Left lung (tissue), 10 donors: ENCODE measurements around the gene CCDC91. TPM values are rescaled to one million over a fixed set of nuclear protein-coding genes. Genes with fewer than 3 reads are reported as not detected.

Experiments
- ATAC-seq: fragments of 200-7000 bp; cut with Tn5 transposase; one replicate; pipeline ENCODE4 v1.9.1; 2020; ENCODE audit warnings: moderate library complexity
- DNase-seq, 4 donors: peaks; one replicate each; pipeline ENCODE4 v3.0.0-alpha.2; 2013 to 2020
- H3K27ac ChIP-seq, 2 donors: fragments of 200-600 bp; sonication (generic) in 1 of 2; one replicate each; pipeline versions ENCODE4 v1.5.0 to v1.8.0; 2020 to 2021
- H3K27me3 ChIP-seq, 2 donors: fragments of 200-600 bp; sonication (generic) in 1 of 2; one replicate each; pipeline versions ENCODE4 v1.5.0 to v1.8.0; 2020 to 2021
- H3K36me3 ChIP-seq, 2 donors: fragments of 200-600 bp; sonication (generic) in 1 of 2; one replicate each; pipeline versions ENCODE4 v1.5.0 to v1.8.0; 2020 to 2021
- H3K4me1 ChIP-seq, 2 donors: fragments of 200-600 bp; one replicate each; pipeline ENCODE4 v1.8.0; 2021
- H3K4me3 ChIP-seq, 2 donors: fragments of 200-600 bp; sonication (generic) in 1 of 2; one replicate each; pipeline versions ENCODE4 v1.5.0 to v1.8.0; 2020 to 2021; ENCODE audit warnings: mild to moderate bottlenecking in 1 of 2
- H3K9me3 ChIP-seq, 2 donors: fragments of 200-600 bp; sonication (generic) in 1 of 2; one replicate each; pipeline versions ENCODE4 v1.5.0 to v1.8.0; 2020 to 2021
- intact Hi-C, 2 donors: fragments of 100-400 bp; cut with DNase I; formaldehyde crosslinking; loops; one replicate each; pipeline versions ENCODE4 v1.11.2 to v1.14.2; 2022
- polyA plus RNA-seq, 6 donors: library from polyadenylated mRNA; unstranded; fragments of 120-200 nt; gene quantifications; one replicate each; pipeline ENCODE4 v1.2.1, GENCODE V29; 2013; ENCODE audit not compliant: insufficient read length in 6 of 6
- total RNA-seq, 2 donors: library from RNA; stranded (reverse); fragmentation: NEBNext Ultra II Directional; extraction: Animal tissue kit (Norgen Biotek cat#: 25700); gene quantifications; one replicate each; pipeline ENCODE4 v1.2.1, GENCODE V29; 2021
- TF ChIP-seq, protein P1 (sequence below), 2 donors: fragments of 200-600 bp; sonication (generic) in 1 of 2; IDR thresholded peaks; one replicate each; pipeline versions ENCODE4 v1.5.0 to v1.8.0; 2021; ENCODE audit warnings: antibody characterized with exemption in 2 of 2
- donor health status: DM: no; HTN: yes; CAD: no.
- donor health status: DM: no; HTN: no; CAD: no.

CCDC91 gene
- total and polyA plus RNA-seq, 8 donors: 18.5 to 30.0 (median 26.2) TPM

DNA sequence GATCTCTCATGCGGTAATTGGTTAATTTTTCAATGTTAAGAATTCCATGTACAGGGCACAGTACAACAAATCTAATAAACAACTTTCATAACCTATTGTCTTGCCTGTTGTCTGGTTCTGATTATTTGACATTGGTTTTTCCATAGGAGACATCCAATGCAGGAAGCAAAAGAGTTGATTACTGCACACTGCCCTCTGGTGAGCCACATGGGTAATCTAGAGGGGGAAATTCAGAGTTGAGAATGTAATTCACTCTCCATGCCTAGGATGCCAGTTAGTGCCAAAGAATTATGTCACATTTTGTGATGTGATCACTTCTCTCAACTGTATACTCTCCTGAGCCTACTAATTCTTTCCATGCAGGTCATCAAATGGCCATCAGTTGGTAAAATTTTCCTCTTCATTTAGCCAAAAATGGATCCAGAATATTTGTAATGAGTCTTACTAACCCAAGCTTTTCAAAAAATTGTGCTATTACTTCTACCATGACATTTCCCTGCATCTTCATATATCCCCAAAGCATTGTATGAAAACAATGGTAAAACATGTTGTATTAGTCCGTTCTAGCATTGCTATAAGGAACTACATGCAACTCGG is 17.7 kb upstream of the CCDC91 start:
- Histone ChIP-seq H3K27ac (no peak overlapping the region), H3K9me3 (no peaks in the 10 kb centered on the region), H3K27me3 (no peaks in the 10 kb centered on the region), H3K4me3 (no peak overlapping the region), H3K4me1 (no peaks in the 10 kb centered on the region), H3K36me3 (no peaks in the 10 kb centered on the region)
- ATAC-seq (peak; percentile 75), DNase-seq (peak in 1 of 4 donors; percentile 24)
- intact Hi-C loops: no loop called here
- TF ChIP-seq, protein P1, sequence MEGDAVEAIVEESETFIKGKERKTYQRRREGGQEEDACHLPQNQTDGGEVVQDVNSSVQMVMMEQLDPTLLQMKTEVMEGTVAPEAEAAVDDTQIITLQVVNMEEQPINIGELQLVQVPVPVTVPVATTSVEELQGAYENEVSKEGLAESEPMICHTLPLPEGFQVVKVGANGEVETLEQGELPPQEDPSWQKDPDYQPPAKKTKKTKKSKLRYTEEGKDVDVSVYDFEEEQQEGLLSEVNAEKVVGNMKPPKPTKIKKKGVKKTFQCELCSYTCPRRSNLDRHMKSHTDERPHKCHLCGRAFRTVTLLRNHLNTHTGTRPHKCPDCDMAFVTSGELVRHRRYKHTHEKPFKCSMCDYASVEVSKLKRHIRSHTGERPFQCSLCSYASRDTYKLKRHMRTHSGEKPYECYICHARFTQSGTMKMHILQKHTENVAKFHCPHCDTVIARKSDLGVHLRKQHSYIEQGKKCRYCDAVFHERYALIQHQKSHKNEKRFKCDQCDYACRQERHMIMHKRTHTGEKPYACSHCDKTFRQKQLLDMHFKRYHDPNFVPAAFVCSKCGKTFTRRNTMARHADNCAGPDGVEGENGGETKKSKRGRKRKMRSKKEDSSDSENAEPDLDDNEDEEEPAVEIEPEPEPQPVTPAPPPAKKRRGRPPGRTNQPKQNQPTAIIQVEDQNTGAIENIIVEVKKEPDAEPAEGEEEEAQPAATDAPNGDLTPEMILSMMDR (IDR thresholded peaks at IDR 0.05): peak; percentile 15 to 39

DNA sequence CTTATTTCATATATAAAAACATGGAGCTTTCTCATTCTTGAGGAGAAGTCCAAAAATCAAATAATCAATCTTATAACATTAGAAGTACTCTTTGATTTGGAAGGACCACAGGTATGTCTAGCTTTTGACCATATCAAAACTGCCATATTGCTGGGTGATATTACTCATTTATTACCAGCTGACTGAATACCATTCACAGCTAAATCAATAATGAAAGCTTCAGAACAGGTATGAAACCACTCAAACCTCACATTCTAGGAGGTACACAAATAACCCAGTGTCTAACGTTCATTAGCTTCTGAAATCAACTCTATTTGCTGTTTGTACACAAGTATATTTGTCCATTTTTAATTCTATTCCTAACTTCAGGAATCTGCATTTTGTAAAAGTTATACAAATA is 16.8 kb upstream of the CCDC91 start:
- no peaks in the 10 kb centered on the region for H3K36me3 ChIP-seq
- no peaks in the 10 kb centered on the region for H3K4me1 ChIP-seq
- H3K27ac ChIP-seq: no peak overlapping the region
- no peaks in the 10 kb centered on the region for H3K27me3 ChIP-seq
- DNase-seq (no peak), ATAC-seq (no peak)
- no peaks in the 10 kb centered on the region for H3K9me3 ChIP-seq
- intact Hi-C loops: no loop called here
- TF ChIP-seq, protein P1 (IDR thresholded peaks at IDR 0.05): no peak
- no peak overlapping the region for H3K4me3 ChIP-seq

DNA sequence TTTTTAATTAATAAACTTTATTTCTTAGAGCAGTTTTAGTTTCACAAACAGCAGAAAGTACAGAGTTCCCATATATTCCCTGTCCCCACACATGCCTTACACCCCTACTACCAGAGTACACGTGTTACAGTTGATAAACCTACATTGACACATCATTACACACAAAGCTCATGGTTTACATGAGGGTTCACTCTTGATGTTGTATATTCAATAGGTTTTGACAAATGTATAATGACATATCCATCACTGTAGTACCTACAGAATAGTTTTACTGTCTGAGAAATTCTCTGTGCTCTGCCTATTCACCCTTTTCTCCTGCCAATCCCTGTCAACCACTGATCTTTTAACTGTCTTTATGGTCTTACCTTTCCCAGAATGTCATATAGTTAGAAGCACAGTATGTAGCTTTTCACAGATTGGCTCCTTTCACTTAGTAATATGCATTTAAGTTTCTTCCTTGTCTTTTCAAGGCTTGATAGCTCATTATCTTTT is 15.1 kb upstream of the CCDC91 start:
- no peaks in the 10 kb centered on the region for H3K9me3 ChIP-seq
- H3K36me3 ChIP-seq: no peaks in the 10 kb centered on the region
- DNase-seq (no peak), ATAC-seq (no peak)
- TF ChIP-seq, protein P1 (IDR thresholded peaks at IDR 0.05): no peak
- H3K27me3 ChIP-seq: no peaks in the 10 kb centered on the region
- no peak overlapping the region for H3K27ac ChIP-seq
- no peaks in the 10 kb centered on the region for H3K4me1 ChIP-seq
- H3K4me3 ChIP-seq: no peak overlapping the region
- intact Hi-C loops: no loop called here

DNA sequence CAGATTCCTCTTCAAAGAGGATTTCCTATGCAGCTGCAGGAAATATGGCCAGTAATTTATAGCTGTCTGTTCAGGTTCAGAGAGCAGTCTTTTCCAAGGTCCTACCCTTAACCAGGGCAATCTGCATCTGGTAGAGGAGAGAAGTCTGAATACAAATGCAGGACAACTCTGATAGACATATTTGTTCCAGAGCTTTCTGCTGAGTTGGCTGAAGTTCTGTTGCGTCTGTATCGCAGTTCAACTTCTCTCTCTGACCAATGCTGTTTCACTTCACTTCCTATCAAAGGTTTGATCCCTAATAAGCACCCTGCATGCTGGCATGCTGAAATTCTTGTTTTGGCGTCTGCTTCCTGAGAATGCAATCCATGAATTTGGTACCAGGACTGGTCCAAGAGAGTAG is 14.0 kb upstream of the CCDC91 start:
- DNase-seq: peak in 1 of 4 donors; percentile 8
- no peaks in the 10 kb centered on the region for H3K4me1 ChIP-seq
- no peak overlapping the region for H3K27ac ChIP-seq
- intact Hi-C loops: no loop called here
- ATAC-seq: no peak
- no peaks in the 10 kb centered on the region for H3K36me3 ChIP-seq
- H3K9me3 ChIP-seq: no peaks in the 10 kb centered on the region
- TF ChIP-seq, protein P1 (IDR thresholded peaks at IDR 0.05): no peak
- no peak overlapping the region for H3K4me3 ChIP-seq
- H3K27me3 ChIP-seq: no peaks in the 10 kb centered on the region

DNA sequence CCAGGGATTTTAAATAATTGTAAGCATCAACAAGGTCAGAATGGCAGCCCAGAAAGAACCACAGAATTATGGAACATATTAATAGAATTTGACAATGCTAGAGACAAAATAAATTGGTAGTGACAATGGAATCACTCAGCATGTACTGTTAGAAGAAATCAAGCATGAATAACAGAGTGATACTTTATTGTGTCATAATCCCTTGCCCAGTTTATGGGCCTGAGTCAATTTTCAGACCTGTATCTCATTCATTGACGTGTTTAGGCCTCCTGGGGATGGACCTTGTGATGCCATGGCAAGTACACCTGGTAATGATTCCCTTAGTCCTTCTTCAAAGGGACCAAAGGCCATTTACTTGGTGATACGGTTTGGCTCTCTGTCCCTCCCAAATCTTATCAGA is 12.8 kb upstream of the CCDC91 start:
- Histone ChIP-seq H3K4me3 (no peak overlapping the region), H3K27ac (no peak overlapping the region), H3K9me3 (no peaks in the 10 kb centered on the region), H3K27me3 (no peaks in the 10 kb centered on the region), H3K4me1 (no peaks in the 10 kb centered on the region), H3K36me3 (no peaks in the 10 kb centered on the region)
- intact Hi-C loops: no loop called here
- TF ChIP-seq, protein P1 (IDR thresholded peaks at IDR 0.05): no peak
- DNase-seq: no peak
- ATAC-seq: no peak
